HCT116 (cell line): ENCODE data around the gene MST1. TPM values are rescaled to one million over a fixed set of nuclear protein-coding genes. Genes with fewer than 3 reads are reported as not detected.

ENCODE experiments used
- ATAC-seq: fragments of 200-7000 bp; cut with Tn5 transposase; 2 replicates; pipeline ENCODE4 v1.9.1; 2020; ENCODE audit warnings: mild to moderate bottlenecking, moderate library complexity
- BruUV-seq: library from RNA; stranded (reverse); fragments of 400-500 nt; replicated peaks from 2 replicates; lab custom pipeline; 2021; lab: Mats Ljungman, UMichigan
- CTCF ChIA-PET: fragments of 300-600 bp; sonication (Branson Sonifier 250); formaldehyde crosslinking; loops from one replicate; lab custom pipeline; 2021; ENCODE audit warnings: antibody characterized with exemption; lab: Charles Lee
- POLR2A ChIA-PET: fragments of 300-600, 350-600 bp; sonication (Branson Sonifier 250); formaldehyde crosslinking; loops from one replicate; lab custom pipeline; 2021; ENCODE audit warnings: antibody characterized with exemption; lab: Charles Lee
- RAD21 ChIA-PET, 2 experiments: fragments of 300-600 bp; sonication (Branson Sonifier 250); formaldehyde crosslinking; loops; one replicate each; lab custom pipeline; 2023; ENCODE audit warnings: low total read pairs in 2 of 2; ENCODE audit not compliant: uncharacterized antibody in 2 of 2, unreplicated experiment in 2 of 2, low non-redundant PET in 1 of 2; lab: Charles Lee
- DNase-seq: peaks from one replicate; pipeline ENCODE4 v3.0.0-alpha.2; 2010; ENCODE audit warnings: low read depth, low spot score
- H2AFZ ChIP-seq: fragments of 200-600 bp; shearing (Covaris generic), sonication (generic); 2 replicates; pipeline ENCODE4 v1.6.1; 2017; ENCODE audit warnings: low read depth, mixed run types, mixed read lengths, antibody characterized with exemption, low read length; ENCODE audit not compliant: poor library complexity, severe bottlenecking
- H3K27ac ChIP-seq: 2 replicates; pipeline ENCODE4 v1.5.1; 2012; ENCODE audit warnings: low read depth, low read length
- H3K27me3 ChIP-seq: fragments of 200-600 bp; sonication (generic); 2 replicates; pipeline ENCODE4 v1.6.1; 2016; ENCODE audit warnings: mixed run types, low read length, mixed read lengths; ENCODE audit not compliant: insufficient read depth
- H3K36me3 ChIP-seq, 2 experiments: fragments of 200-500 bp in 1 of 2; fragments of 200-600 bp in 1 of 2; sonication (Bioruptor generic) in 1 of 2; sonication (generic) in 1 of 2; 2 replicates each; pipeline versions ENCODE4 v1.5.1 to v1.6.1; 2014 to 2016; ENCODE audit warnings: low read length in 2 of 2, inconsistent platforms in 1 of 2, mixed read lengths in 1 of 2, mixed run types in 1 of 2; ENCODE audit not compliant: insufficient read depth in 2 of 2, control insufficient read depth in 1 of 2
- H3K4me1 ChIP-seq, 2 experiments: fragments of 200-600 bp in 1 of 2; sonication (generic) in 1 of 2; 2 replicates each; pipeline versions ENCODE4 v1.5.1 to v1.6.1; 2012 to 2017; ENCODE audit warnings: low read length in 2 of 2, inconsistent platforms in 1 of 2, mild to moderate bottlenecking in 1 of 2, mixed read lengths in 1 of 2, mixed run types in 1 of 2, moderate library complexity in 1 of 2; ENCODE audit not compliant: insufficient read depth in 2 of 2, control insufficient read depth in 1 of 2
- H3K4me2 ChIP-seq: fragments of 200-600 bp; sonication (generic); 2 replicates; pipeline ENCODE4 v1.6.1; 2017; ENCODE audit warnings: mixed run types, low read length, mixed read lengths
- H3K4me3 ChIP-seq, 2 experiments: fragments of 200-600 bp in 1 of 2; sonication (generic) in 1 of 2; replicated peaks in 1 of 2; 2 replicates each; pipeline ENCODE4 v1.5.1; 2011 to 2016; ENCODE audit warnings: low read length in 2 of 2, control low read depth in 1 of 2, low read depth in 1 of 2, mild to moderate bottlenecking in 1 of 2, mixed read lengths in 1 of 2, mixed run types in 1 of 2
- H3K79me2 ChIP-seq: fragments of 200-600 bp; sonication (generic); 2 replicates; pipeline ENCODE4 v1.6.1; 2017; ENCODE audit warnings: mild to moderate bottlenecking, mixed run types, low read length, moderate library complexity, mixed read lengths; ENCODE audit not compliant: insufficient read depth
- H3K9ac ChIP-seq: fragments of 200-600 bp; sonication (generic); 2 replicates; pipeline ENCODE4 v1.6.1; 2016; ENCODE audit warnings: low read length, mixed read lengths
- H3K9me2 ChIP-seq: fragments of 200-600 bp; sonication (generic), shearing (Covaris generic); 2 replicates; pipeline ENCODE4 v1.6.1; 2017; ENCODE audit warnings: mixed run types, mild to moderate bottlenecking, moderate library complexity; ENCODE audit not compliant: insufficient read depth
- H3K9me3 ChIP-seq, 2 experiments: fragments of 200-500 bp in 1 of 2; fragments of 200-600 bp in 1 of 2; sonication (Bioruptor generic) in 1 of 2; sonication (generic) in 1 of 2; 2 replicates each; pipeline ENCODE4 v1.6.1; 2014 to 2017; ENCODE audit warnings: low read length in 2 of 2, mixed read lengths in 2 of 2, inconsistent platforms in 1 of 2, low read depth in 1 of 2, mild to moderate bottlenecking in 1 of 2, mixed run types in 1 of 2, moderate library complexity in 1 of 2; ENCODE audit not compliant: control insufficient read depth in 1 of 2, insufficient read depth in 1 of 2
- H4K20me1 ChIP-seq: fragments of 200-600 bp; sonication (generic), shearing (Covaris generic); 2 replicates; pipeline ENCODE4 v1.6.1; 2017; ENCODE audit warnings: mixed run types, mild to moderate bottlenecking, moderate library complexity; ENCODE audit not compliant: insufficient read depth
- EGR1 ChIP-seq: IDR thresholded peaks from 2 replicates; pipeline ENCODE4 v1.6.1; 2012; ENCODE audit warnings: low read depth
- ELF1 ChIP-seq: IDR thresholded peaks from 2 replicates; pipeline ENCODE4 v1.6.1; 2012; ENCODE audit warnings: low read depth, borderline replicate concordance
- EZH2 ChIP-seq: fragments of 200-600 bp; sonication (generic); IDR thresholded peaks from 2 replicates; pipeline ENCODE4 v1.6.1; 2017; ENCODE audit warnings: antibody characterized with exemption, mixed run types
- EZH2phosphoT487 ChIP-seq: fragments of 200-600 bp; IDR thresholded peaks from 2 replicates; pipeline ENCODE4 v1.6.1; 2018; ENCODE audit warnings: antibody characterized with exemption, borderline replicate concordance
- JUND ChIP-seq: IDR thresholded peaks from 2 replicates; pipeline ENCODE4 v1.6.1; 2012
- POLR2A ChIP-seq: IDR thresholded peaks from 2 replicates; pipeline ENCODE4 v1.7.0; 2011; ENCODE audit warnings: borderline replicate concordance; ENCODE audit not compliant: insufficient read depth, insufficient read length; ENCODE audit errors: extremely low read depth
- RAD21 ChIP-seq: IDR thresholded peaks from 2 replicates; pipeline ENCODE4 v1.6.1; 2012; ENCODE audit warnings: low read depth, mild to moderate bottlenecking
- SIN3A ChIP-seq: IDR thresholded peaks from 2 replicates; pipeline ENCODE4 v1.6.1; 2012; ENCODE audit warnings: low read depth
- SP1 ChIP-seq: IDR thresholded peaks from 2 replicates; pipeline ENCODE4 v1.6.1; 2012; ENCODE audit warnings: low read depth
- SRF ChIP-seq: IDR thresholded peaks from 2 replicates; pipeline ENCODE4 v1.6.1; 2012; ENCODE audit warnings: low read depth
- TCF7L2 ChIP-seq: IDR thresholded peaks from 2 replicates; pipeline ENCODE4 v1.7.0; 2011; ENCODE audit warnings: borderline replicate concordance, inconsistent platforms; ENCODE audit not compliant: insufficient read depth, insufficient read length; ENCODE audit errors: extremely low read depth
- YY1 ChIP-seq: IDR thresholded peaks from 2 replicates; pipeline ENCODE4 v1.6.1; 2011; ENCODE audit warnings: low read length, low read depth, moderate library complexity, mild to moderate bottlenecking; ENCODE audit not compliant: insufficient replicate concordance; ENCODE audit errors: extremely low read depth
- ZFX ChIP-seq: fragments of 450-650 bp; IDR thresholded peaks from 2 replicates; pipeline ENCODE4 v1.6.1; 2017
- ZNF274 ChIP-seq: fragments of 200-500 bp; sonication (Bioruptor generic); IDR thresholded peaks from 2 replicates; pipeline ENCODE4 v1.6.1; 2014; ENCODE audit warnings: mild to moderate bottlenecking, low read depth, low read length, inconsistent platforms
- intact Hi-C: fragments of 100-400 bp; cut with micrococcal nuclease; formaldehyde crosslinking; loops from 2 replicates; pipeline ENCODE4 v1.10.0; 2022
- total RNA-seq: library from RNA; stranded (reverse); gene quantifications from one replicate; pipeline ENCODE4 v1.2.1, GENCODE V29; 2021; ENCODE audit not compliant: unreplicated experiment
- TF ChIP-seq, protein P1 (sequence below): IDR thresholded peaks from 2 replicates; pipeline ENCODE4 v1.6.1; 2011; ENCODE audit warnings: mild to moderate bottlenecking, low read length, moderate library complexity; ENCODE audit not compliant: insufficient replicate concordance; ENCODE audit errors: extremely low read depth
- TF ChIP-seq, protein P2 (sequence below), 3 experiments: fragments of 200-600 bp in 1 of 3; sonication (generic) in 1 of 3; IDR thresholded peaks in 2 of 3; conservative IDR thresholded peaks in 1 of 3; 2 replicates each; pipeline ENCODE4 v1.5.1; 2012 to 2017; ENCODE audit warnings: low read depth in 2 of 3, low read length in 2 of 3, antibody characterized with exemption in 1 of 3, borderline replicate concordance in 1 of 3, control low read depth in 1 of 3, mild to moderate bottlenecking in 1 of 3, mixed read lengths in 1 of 3, mixed run types in 1 of 3, moderate library complexity in 1 of 3; ENCODE audit not compliant: insufficient read depth in 1 of 3
- TF ChIP-seq, protein P3 (sequence below): IDR thresholded peaks from 2 replicates; pipeline ENCODE4 v1.6.1; 2012
- TF ChIP-seq, protein P4 (sequence below): IDR thresholded peaks from 2 replicates; pipeline ENCODE4 v1.6.1; 2012; ENCODE audit warnings: low read depth

The MST1 gene
- total RNA-seq, 1 experiment from 2014 or later = 15.4 TPM

DNA sequence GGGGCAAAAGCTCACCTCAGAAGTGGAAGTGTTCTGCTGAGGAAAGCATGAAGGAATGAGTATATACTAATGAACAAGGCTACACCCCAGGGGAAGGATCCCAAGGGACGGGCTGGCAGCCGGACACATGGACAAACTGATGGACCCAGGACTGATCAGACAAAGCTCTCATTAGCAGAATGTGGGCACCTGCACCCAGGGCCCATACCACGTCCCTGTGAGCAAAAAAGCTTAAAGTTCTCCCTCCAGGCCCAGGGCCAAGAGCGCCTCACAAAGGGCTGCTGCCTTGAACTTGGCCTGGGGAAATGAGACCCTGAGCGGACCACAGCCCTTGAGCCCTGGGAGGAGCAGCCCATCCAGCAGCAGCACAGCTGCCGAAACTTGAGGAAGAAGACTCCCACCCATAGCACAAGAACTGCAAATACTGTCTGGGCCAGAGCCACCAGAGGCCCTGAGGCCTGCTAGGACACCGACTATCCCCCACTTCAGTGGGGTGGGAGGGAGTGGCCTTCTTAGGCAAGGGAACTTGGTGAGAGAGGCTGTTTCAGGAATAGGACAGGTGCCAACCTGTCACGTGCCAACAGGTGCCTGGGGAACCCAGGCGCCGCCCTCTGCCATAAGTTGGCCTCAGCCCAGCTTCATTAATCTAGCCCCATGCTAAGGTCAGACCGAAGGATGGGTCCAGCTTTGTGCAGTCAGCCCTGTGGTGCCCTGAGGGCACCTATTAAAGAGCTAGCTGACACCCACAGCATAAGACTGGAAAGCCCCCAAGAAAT lies 36.8 kb upstream of the MST1 start:
- no peaks in the 10 kb centered on the region for H3K27me3 ChIP-seq
- H3K4me3 ChIP-seq = no peak overlapping the region
- ChIA-PET POLR2A (interaction anchor here (0.5 kb wide), 1 partner anchor 56 kb away, joined by 4 read pairs; no protein-coding TSS in a partner anchor), CTCF (interaction anchor here (1.1 kb wide), 1 partner anchor 186 kb away, joined by 3 read pairs; no protein-coding TSS in a partner anchor)
- no peak overlapping the region for H3K9ac ChIP-seq
- intact Hi-C loops = no loop called here
- peaks cover 8 to 20% of the 10 kb centered on the region in 2 experiments; a peak in 3 of 4 replicates for H3K36me3 ChIP-seq
- no peak overlapping the region for H2AFZ ChIP-seq
- H4K20me1 ChIP-seq = no peaks in the 10 kb centered on the region
- BruUV-seq = no TSS peak
- peaks cover 13 to 24% of the 10 kb centered on the region in 2 experiments; a peak in 3 of 4 replicates for H3K4me1 ChIP-seq
- no peaks in the 10 kb centered on the region for H3K9me2 ChIP-seq
- no peak overlapping the region for H3K4me2 ChIP-seq
- TF ChIP-seq SIN3A = no peak
- TF ChIP-seq, protein P1, sequence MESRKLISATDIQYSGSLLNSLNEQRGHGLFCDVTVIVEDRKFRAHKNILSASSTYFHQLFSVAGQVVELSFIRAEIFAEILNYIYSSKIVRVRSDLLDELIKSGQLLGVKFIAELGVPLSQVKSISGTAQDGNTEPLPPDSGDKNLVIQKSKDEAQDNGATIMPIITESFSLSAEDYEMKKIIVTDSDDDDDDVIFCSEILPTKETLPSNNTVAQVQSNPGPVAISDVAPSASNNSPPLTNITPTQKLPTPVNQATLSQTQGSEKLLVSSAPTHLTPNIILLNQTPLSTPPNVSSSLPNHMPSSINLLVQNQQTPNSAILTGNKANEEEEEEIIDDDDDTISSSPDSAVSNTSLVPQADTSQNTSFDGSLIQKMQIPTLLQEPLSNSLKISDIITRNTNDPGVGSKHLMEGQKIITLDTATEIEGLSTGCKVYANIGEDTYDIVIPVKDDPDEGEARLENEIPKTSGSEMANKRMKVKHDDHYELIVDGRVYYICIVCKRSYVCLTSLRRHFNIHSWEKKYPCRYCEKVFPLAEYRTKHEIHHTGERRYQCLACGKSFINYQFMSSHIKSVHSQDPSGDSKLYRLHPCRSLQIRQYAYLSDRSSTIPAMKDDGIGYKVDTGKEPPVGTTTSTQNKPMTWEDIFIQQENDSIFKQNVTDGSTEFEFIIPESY = no peak
- TF ChIP-seq, protein P2, sequence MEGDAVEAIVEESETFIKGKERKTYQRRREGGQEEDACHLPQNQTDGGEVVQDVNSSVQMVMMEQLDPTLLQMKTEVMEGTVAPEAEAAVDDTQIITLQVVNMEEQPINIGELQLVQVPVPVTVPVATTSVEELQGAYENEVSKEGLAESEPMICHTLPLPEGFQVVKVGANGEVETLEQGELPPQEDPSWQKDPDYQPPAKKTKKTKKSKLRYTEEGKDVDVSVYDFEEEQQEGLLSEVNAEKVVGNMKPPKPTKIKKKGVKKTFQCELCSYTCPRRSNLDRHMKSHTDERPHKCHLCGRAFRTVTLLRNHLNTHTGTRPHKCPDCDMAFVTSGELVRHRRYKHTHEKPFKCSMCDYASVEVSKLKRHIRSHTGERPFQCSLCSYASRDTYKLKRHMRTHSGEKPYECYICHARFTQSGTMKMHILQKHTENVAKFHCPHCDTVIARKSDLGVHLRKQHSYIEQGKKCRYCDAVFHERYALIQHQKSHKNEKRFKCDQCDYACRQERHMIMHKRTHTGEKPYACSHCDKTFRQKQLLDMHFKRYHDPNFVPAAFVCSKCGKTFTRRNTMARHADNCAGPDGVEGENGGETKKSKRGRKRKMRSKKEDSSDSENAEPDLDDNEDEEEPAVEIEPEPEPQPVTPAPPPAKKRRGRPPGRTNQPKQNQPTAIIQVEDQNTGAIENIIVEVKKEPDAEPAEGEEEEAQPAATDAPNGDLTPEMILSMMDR (IDR thresholded peaks at IDR 0.05 in 2 of 3, conservative IDR thresholded peaks at IDR 0.05 in 1 of 3; ENCODE audit: borderline replicate concordance in 1 of 3, insufficient read depth in 1 of 3, low read depth in 2 of 3, low read length in 2 of 3) = no peak
- TF ChIP-seq ZNF274 = no peak
- no peak for TF ChIP-seq EGR1
- TF ChIP-seq EZH2phosphoT487 = no peak
- TF ChIP-seq, protein P3, sequence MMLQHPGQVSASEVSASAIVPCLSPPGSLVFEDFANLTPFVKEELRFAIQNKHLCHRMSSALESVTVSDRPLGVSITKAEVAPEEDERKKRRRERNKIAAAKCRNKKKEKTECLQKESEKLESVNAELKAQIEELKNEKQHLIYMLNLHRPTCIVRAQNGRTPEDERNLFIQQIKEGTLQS = no peak
- TF ChIP-seq ZFX = no peak
- no peak for TF ChIP-seq POLR2A
- no peak for TF ChIP-seq SP1
- no peak for TF ChIP-seq EZH2
- no peak for TF ChIP-seq YY1
- no peak for TF ChIP-seq SRF
- no peak for TF ChIP-seq TCF7L2
- no peak for TF ChIP-seq ELF1
- no peak for TF ChIP-seq JUND
- TF ChIP-seq, protein P4, sequence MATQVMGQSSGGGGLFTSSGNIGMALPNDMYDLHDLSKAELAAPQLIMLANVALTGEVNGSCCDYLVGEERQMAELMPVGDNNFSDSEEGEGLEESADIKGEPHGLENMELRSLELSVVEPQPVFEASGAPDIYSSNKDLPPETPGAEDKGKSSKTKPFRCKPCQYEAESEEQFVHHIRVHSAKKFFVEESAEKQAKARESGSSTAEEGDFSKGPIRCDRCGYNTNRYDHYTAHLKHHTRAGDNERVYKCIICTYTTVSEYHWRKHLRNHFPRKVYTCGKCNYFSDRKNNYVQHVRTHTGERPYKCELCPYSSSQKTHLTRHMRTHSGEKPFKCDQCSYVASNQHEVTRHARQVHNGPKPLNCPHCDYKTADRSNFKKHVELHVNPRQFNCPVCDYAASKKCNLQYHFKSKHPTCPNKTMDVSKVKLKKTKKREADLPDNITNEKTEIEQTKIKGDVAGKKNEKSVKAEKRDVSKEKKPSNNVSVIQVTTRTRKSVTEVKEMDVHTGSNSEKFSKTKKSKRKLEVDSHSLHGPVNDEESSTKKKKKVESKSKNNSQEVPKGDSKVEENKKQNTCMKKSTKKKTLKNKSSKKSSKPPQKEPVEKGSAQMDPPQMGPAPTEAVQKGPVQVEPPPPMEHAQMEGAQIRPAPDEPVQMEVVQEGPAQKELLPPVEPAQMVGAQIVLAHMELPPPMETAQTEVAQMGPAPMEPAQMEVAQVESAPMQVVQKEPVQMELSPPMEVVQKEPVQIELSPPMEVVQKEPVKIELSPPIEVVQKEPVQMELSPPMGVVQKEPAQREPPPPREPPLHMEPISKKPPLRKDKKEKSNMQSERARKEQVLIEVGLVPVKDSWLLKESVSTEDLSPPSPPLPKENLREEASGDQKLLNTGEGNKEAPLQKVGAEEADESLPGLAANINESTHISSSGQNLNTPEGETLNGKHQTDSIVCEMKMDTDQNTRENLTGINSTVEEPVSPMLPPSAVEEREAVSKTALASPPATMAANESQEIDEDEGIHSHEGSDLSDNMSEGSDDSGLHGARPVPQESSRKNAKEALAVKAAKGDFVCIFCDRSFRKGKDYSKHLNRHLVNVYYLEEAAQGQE = no peak
- TF ChIP-seq RAD21 = no peak
- TF ChIP-seq, all 23 proteins: peak for 0
- RAD21 ChIA-PET = no interaction called here
- DNase-seq (no peak), ATAC-seq (no peak)
- Histone ChIP-seq H3K9me3 (no peaks in the 10 kb centered on the region), H3K79me2 (peaks cover 18% of the 10 kb centered on the region), H3K27ac (no peak overlapping the region)
